GM12873 (cell line): ENCODE results near the gene RAP1GDS1.

Source experiments
- TF ChIP-seq, protein P1 (sequence below): IDR thresholded peaks from 2 replicates; pipeline ENCODE4 v1.5.1; 2012; ENCODE audit warnings: low read depth, mild to moderate bottlenecking, moderate library complexity, low read length, control low read depth; ENCODE audit not compliant: insufficient read depth; ENCODE audit errors: missing control alignments

The RAP1GDS1 gene

DNA sequence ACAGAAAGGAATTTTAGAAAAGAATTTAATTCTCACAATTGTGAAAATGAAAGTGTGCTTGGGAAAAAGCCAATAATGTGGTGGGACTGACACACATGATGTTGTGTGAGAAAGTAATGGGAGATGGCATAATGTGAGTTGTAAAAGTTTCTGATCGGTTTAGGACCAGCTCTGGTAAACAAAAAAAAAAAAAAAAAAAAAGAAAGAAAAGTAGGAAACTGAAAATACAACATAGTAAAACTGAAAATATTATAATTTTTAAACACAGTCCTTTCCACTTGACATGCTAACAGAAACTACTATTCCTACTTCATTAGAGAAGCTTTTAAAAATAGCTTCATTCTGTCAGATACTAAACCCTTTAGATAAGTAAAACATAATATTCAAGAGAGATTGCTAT is 28.2 kb downstream of the RAP1GDS1 start:
- TF ChIP-seq, protein P1, sequence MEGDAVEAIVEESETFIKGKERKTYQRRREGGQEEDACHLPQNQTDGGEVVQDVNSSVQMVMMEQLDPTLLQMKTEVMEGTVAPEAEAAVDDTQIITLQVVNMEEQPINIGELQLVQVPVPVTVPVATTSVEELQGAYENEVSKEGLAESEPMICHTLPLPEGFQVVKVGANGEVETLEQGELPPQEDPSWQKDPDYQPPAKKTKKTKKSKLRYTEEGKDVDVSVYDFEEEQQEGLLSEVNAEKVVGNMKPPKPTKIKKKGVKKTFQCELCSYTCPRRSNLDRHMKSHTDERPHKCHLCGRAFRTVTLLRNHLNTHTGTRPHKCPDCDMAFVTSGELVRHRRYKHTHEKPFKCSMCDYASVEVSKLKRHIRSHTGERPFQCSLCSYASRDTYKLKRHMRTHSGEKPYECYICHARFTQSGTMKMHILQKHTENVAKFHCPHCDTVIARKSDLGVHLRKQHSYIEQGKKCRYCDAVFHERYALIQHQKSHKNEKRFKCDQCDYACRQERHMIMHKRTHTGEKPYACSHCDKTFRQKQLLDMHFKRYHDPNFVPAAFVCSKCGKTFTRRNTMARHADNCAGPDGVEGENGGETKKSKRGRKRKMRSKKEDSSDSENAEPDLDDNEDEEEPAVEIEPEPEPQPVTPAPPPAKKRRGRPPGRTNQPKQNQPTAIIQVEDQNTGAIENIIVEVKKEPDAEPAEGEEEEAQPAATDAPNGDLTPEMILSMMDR: no peak

DNA sequence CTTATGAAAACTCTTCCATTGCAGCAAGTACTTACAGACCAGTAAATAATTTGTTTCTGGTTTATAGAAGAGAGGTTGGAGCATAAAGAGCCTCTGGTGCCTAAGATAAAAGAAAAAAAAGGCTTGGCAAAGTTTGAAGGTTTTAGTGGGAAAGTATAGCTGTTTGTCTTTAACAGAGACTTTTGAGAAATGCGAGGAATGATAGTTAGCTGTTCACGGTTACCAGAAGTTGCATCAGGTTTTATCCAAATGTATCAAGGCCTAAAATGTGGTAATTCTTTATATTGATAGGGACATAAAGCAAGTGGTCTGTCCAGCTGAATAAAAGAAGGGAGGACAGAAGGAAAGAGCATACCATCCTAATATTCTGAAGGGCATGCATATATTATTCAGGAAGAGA is 29.3 kb downstream of the RAP1GDS1 start:
- TF ChIP-seq, protein P1: no peak

DNA sequence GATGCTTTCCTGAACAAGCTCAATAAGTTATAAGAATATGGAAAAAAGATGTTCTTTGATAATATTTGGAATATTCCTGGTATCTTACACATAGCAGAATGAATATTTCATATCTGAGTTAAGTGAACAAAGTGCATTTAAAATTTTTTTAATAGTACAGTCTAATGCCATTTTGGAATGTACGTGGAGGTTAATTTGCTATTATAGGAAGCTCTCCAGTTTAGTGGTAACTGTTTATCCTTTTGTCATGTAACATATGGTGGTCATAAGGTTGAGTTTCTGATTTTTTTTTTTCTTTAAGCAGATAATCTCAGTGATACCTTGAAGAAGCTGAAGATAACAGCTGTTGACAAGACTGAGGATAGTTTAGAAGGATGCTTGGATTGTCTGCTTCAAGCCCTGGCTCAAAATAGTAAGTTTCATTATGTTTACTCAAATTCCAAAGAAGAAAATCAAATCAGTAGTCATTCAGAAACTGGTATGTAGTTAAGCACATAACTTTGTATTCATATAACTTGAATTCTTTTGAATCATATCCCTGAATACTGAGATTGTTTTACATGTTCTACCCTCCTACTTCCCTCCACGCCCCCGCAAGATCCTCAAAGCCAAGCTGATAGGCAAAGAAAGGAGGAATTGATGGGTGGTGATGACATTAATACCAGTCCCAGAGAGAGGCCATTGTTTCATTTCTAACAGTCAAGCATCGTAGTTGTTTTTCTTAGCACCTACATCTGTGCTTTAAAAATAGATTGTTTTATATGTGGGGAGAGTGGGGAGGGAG is 32.1 kb downstream of the RAP1GDS1 start:
- TF ChIP-seq, protein P1: no peak

DNA sequence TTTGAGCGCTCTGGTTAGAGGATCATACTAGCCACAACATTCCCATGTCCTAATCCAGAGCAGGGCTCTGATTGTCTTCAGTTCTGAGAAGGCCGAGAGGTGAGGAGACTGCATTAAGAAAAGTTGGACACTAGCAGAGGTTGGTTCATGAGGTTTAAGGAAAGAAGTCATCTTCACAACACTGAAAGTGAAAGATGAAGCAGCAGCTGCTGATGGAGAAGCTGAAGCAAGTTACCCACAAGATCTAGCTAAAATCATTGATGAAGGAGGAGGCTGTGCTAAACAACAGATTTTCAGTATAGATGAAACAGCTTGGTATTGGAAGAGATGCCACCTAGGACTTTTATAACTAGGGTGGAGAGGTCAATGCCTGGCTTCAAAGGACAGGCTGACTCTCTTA is 36.8 kb downstream of the RAP1GDS1 start:
- TF ChIP-seq, protein P1: no peak

DNA sequence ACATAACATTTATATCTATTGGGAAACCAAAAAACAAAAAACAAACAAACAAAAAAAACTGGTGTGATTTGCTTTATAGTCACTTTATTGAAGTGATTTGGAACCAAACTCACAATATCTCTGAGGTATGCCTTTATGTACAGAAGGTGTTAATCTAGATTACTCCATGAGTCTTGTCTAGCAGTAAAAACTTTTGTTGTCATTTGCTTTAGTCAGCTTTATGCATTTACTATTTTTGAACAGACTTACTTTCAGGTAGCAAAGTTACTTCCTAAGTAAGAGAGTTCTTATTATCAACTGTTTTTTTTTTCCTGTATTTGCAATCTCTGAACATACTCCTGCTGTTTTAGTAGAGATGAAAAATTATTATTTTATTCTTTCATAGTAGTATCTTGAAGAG is 39.5 kb downstream of the RAP1GDS1 start:
- TF ChIP-seq, protein P1: no peak

DNA sequence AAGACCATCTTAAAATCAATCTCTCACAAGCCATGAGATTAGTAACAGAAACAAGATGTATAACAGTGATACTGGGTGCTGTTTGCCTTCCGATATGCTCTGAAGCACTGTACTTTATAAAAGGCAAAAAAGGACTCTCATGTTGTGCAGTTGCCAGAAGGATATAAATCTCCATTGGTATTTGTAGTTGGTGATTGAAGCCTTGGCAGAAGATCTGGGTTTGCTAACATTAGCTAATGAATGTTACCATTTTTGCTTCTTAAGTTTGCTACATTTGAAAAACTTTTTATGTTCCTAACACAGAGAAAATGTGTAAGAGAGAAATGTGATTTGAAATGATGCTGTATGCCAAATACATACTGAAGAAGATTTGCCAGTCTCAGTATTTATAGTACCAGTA is 44.4 kb downstream of the RAP1GDS1 start:
- TF ChIP-seq, protein P1: no peak

DNA sequence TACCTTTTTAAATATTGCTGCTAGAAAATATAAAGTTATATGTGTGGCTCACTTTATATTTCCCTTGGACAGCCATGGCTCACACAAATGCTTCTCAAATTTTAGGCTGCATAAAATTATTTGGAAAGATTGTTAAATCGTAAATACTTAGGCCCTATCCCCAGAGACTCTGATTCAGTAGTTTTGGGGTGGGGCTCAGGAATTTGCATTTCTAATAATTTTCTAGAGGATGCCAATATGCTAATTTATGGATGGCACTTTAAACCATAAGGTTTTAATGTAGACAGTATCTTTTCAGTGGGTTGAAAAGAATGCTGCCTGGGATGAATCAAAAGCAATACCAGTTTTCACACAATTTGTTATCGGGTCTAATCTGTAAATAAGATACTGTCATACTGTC is 49.7 kb downstream of the RAP1GDS1 start:
- TF ChIP-seq, protein P1: no peak
